Peyer's patch (tissue), 4 donors: ENCODE results near the gene C8A.

ENCODE experiments used
- CTCF ChIP-seq, 6 experiments: fragments of 450-650 bp in 4 of 6; fragments of 200-600 bp in 2 of 6; sonication (generic) in 1 of 6; IDR thresholded peaks; one replicate each; pipeline ENCODE4 v1.5.1; 2017 to 2019; ENCODE audit warnings: antibody characterized with exemption in 6 of 6, mild to moderate bottlenecking in 3 of 6, moderate library complexity in 1 of 6
- POLR2A ChIP-seq, 2 donors: fragments of 450-650 bp; IDR thresholded peaks; one replicate each; pipeline ENCODE4 v1.5.1; 2017; ENCODE audit warnings: antibody characterized with exemption in 2 of 2, mild to moderate bottlenecking in 2 of 2, moderate library complexity in 2 of 2

DNA sequence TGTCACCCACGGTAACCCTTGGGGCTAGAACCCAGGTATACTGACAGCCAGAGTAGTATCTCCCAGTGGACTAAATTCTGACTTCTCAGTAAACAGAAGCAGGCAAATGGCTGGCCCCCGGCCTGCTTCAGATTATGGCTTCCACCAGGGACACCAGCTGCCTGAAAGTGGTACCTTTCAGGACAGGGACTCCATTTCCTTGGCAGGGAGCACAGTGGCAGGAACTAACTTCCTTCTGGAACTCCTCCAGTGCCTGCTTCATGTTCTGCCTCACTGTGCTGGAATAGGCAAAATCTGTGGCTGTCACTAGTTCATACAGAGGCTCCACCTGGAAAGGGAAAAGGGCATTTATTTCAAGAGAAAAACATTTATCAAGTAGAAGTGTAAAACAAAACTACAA lies 78.6 kb downstream of the C8A start:
- no peak for TF ChIP-seq CTCF (IDR thresholded peaks at IDR 0.05)
- no peak for TF ChIP-seq POLR2A (IDR thresholded peaks at IDR 0.05)
